ENCODE measurements around the gene BNC2. TPM values are rescaled to one million over a fixed set of nuclear protein-coding genes. Genes with fewer than 3 reads are reported as not detected.

BNC2 gene
- total RNA-seq, 1 experiment from 2014 or later, result 0.20 TPM

DNA sequence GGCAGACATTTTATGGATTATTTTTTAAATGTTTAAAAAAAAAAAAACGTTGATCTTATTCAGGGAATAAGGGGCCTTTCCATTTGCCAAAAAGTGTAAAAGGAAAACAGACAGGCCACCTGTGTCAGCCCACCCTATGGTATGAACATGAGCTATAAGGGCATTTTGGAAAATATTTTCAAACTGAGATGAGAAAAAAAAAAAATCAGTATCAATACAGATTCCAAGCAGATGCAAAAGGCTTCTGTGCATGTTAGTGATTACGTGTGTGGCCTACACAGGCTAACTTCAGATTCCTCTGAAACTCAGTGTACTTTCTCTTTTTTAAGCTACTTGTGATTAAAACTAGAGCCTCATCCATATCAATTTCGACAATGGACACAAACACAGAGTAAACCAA, 189.9 kb downstream of the BNC2 start:
- CTCF ChIA-PET, result no interaction called here
- TF ChIP-seq, protein P1, sequence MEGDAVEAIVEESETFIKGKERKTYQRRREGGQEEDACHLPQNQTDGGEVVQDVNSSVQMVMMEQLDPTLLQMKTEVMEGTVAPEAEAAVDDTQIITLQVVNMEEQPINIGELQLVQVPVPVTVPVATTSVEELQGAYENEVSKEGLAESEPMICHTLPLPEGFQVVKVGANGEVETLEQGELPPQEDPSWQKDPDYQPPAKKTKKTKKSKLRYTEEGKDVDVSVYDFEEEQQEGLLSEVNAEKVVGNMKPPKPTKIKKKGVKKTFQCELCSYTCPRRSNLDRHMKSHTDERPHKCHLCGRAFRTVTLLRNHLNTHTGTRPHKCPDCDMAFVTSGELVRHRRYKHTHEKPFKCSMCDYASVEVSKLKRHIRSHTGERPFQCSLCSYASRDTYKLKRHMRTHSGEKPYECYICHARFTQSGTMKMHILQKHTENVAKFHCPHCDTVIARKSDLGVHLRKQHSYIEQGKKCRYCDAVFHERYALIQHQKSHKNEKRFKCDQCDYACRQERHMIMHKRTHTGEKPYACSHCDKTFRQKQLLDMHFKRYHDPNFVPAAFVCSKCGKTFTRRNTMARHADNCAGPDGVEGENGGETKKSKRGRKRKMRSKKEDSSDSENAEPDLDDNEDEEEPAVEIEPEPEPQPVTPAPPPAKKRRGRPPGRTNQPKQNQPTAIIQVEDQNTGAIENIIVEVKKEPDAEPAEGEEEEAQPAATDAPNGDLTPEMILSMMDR (IDR thresholded peaks at IDR 0.05; ENCODE audit: insufficient read depth in 1 of 2, low read depth in 1 of 2, low read length in 1 of 2, severe bottlenecking in 1 of 2, unreplicated experiment in 1 of 2), result no peak
- no TSS peak for BruUV-seq (replicated peaks)
- intact Hi-C loops (cut with micrococcal nuclease; ENCODE audit: unreplicated experiment), result no loop called here
- H3K9me3 ChIP-seq, result no peaks in the 10 kb centered on the region
- H3K36me3 ChIP-seq (ENCODE audit: control insufficient read depth, insufficient read depth, low read length), result no peaks in the 10 kb centered on the region
- Mint-ChIP-seq H3K27me3 (ENCODE audit: insufficient read depth, unreplicated experiment) (peaks cover 13% of the 10 kb centered on the region), H3K27ac (ENCODE audit: unreplicated experiment) (no peak overlapping the region), H3K9me3 (ENCODE audit: unreplicated experiment) (no peaks in the 10 kb centered on the region), H3K4me1 (ENCODE audit: low read depth, unreplicated experiment) (no peaks in the 10 kb centered on the region), H3K36me3 (ENCODE audit: insufficient read depth, unreplicated experiment) (no peaks in the 10 kb centered on the region), H3K4me3 (ENCODE audit: unreplicated experiment) (no peak overlapping the region)
- no peaks in the 10 kb centered on the region for H3K27me3 ChIP-seq (replicated peaks; ENCODE audit: control insufficient read depth, insufficient read depth, low read length)
- no peak overlapping the region for H3K4me3 ChIP-seq (ENCODE audit: low read depth, low read length)
- POLR2A ChIA-PET, result no interaction called here
- no peaks in the 10 kb centered on the region for H3K4me1 ChIP-seq
- DNase-seq, result no peak

DNA sequence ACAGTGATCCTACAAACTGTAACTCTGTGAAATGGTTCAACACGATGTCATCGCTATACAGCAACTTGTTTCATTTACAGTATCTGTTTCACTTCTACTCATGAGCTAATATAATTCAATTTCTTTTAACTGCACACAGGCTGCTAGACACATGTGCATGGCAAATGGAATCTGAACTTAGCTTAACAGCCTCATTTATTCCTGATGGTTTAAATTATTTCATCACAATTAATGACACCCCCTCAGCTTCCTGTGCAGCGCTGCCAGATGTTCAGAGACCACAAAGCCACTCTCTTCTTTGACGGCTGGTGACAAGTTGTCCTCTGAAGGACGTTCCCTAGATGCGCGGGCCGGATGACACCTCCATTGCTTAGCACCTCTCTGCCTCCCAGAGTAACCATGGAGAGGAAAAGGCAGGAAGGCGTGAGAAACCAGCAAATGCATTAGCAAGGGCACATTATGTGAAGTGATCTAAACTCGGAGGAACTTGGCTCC, 191.1 kb downstream of the BNC2 start:
- no TSS peak for BruUV-seq (replicated peaks)
- CTCF ChIA-PET, result no interaction called here

DNA sequence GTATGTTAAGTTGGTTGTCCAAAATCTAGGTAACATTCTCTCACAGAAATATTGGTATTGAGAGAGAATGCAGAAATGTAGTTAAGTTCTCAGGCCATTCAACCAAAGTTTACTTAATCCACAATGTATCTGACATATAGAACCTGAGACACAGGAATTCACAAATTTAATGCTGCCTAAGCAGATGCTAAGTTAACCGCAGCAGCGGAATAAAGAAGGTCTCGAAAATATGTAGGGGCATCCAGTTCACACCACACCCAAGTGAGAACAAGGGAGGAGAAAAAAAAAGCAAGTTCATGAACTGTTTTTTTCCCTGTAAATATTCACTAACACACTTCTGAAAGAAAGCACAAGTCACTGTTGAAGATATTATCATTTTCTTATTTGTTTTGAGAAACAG, 194.0 kb downstream of the BNC2 start:
- ChIA-PET POLR2A (no interaction called here), CTCF (no interaction called here)
- Mint-ChIP-seq H3K9me3 (ENCODE audit: unreplicated experiment) (no peaks in the 10 kb centered on the region), H3K27me3 (ENCODE audit: insufficient read depth, unreplicated experiment) (peaks cover 4% of the 10 kb centered on the region), H3K4me3 (ENCODE audit: unreplicated experiment) (no peak overlapping the region), H3K36me3 (ENCODE audit: insufficient read depth, unreplicated experiment) (no peaks in the 10 kb centered on the region), H3K27ac (ENCODE audit: unreplicated experiment) (no peak overlapping the region), H3K4me1 (ENCODE audit: low read depth, unreplicated experiment) (no peaks in the 10 kb centered on the region)
- Histone ChIP-seq H3K27me3 (replicated peaks; ENCODE audit: control insufficient read depth, insufficient read depth, low read length) (no peaks in the 10 kb centered on the region), H3K36me3 (ENCODE audit: control insufficient read depth, insufficient read depth, low read length) (no peaks in the 10 kb centered on the region), H3K4me1 (no peaks in the 10 kb centered on the region), H3K4me3 (ENCODE audit: low read depth, low read length) (no peak overlapping the region), H3K9me3 (no peaks in the 10 kb centered on the region)
- no peak for DNase-seq
- BruUV-seq (replicated peaks), result no TSS peak
- intact Hi-C loops (cut with micrococcal nuclease; ENCODE audit: unreplicated experiment), result no loop called here
- TF ChIP-seq, protein P1 (IDR thresholded peaks at IDR 0.05; ENCODE audit: insufficient read depth in 1 of 2, low read depth in 1 of 2, low read length in 1 of 2, severe bottlenecking in 1 of 2, unreplicated experiment in 1 of 2), result no peak

More for the DNA sequence above, 191.1 kb downstream of the BNC2 start:
- Histone ChIP-seq H3K36me3 (ENCODE audit: control insufficient read depth, insufficient read depth, low read length) (no peaks in the 10 kb centered on the region), H3K4me1 (no peaks in the 10 kb centered on the region), H3K27me3 (replicated peaks; ENCODE audit: control insufficient read depth, insufficient read depth, low read length) (no peaks in the 10 kb centered on the region), H3K9me3 (no peaks in the 10 kb centered on the region), H3K4me3 (ENCODE audit: low read depth, low read length) (no peak overlapping the region)
- POLR2A ChIA-PET, result no interaction called here
- no peak for DNase-seq
- Mint-ChIP-seq H3K4me1 (ENCODE audit: low read depth, unreplicated experiment) (no peaks in the 10 kb centered on the region), H3K27me3 (ENCODE audit: insufficient read depth, unreplicated experiment) (peaks cover 12% of the 10 kb centered on the region), H3K9me3 (ENCODE audit: unreplicated experiment) (no peaks in the 10 kb centered on the region), H3K36me3 (ENCODE audit: insufficient read depth, unreplicated experiment) (no peaks in the 10 kb centered on the region), H3K4me3 (ENCODE audit: unreplicated experiment) (no peak overlapping the region), H3K27ac (ENCODE audit: unreplicated experiment) (no peak overlapping the region)
- TF ChIP-seq, protein P1 (IDR thresholded peaks at IDR 0.05; ENCODE audit: insufficient read depth in 1 of 2, low read depth in 1 of 2, low read length in 1 of 2, severe bottlenecking in 1 of 2, unreplicated experiment in 1 of 2), result no peak
- intact Hi-C loops (cut with micrococcal nuclease; ENCODE audit: unreplicated experiment), result no loop called here

Data from Caco-2 (cell line).